Measurements from ENCODE around the gene VPS37B. TPM values are rescaled to one million over a fixed set of nuclear protein-coding genes. Genes with fewer than 3 reads are reported as not detected.
A peak's percentile ranks its signal among the peaks of the same experiment; 100 is the strongest.

Gene VPS37B
- total and polyA plus RNA-seq, 2 of the 8 experiments (the other 6 are each of a cell fraction or from before 2014, with no cell fraction given), result 11.9 to 15.7 TPM

GRCh38 chr12:122819209-122819785, 76.6 kb downstream of the VPS37B start:
- Histone ChIP-seq H3K27ac (ENCODE audit: low read depth, low read length) (no peak overlapping the region), H3K4me2 (ENCODE audit: insufficient read depth in 1 of 2, low read depth in 2 of 2, low read length in 2 of 2) (no peak overlapping the region), H2AK5ac (ENCODE audit: low read depth, low read length) (0 out of 2 replicates have a peak overlapping the region, but pooled peaks have one; percentile 24), H4K8ac (ENCODE audit: extremely low read depth, insufficient read depth, low read length) (no peak overlapping the region), H3K9ac (replicated peaks in 1 of 4; ENCODE audit: extremely low read depth in 1 of 4, low read depth in 3 of 4, low read length in 3 of 4) (no peak overlapping the region), H2BK120ac (replicated peaks; ENCODE audit: low read depth, low read length) (no peak overlapping the region), H3K23me2 (ENCODE audit: low read depth, low read length) (0 out of 2 replicates have a peak, but pooled peaks cover 1% of the 10 kb centered on the region), H3K36me3 (ENCODE audit: control insufficient read depth in 2 of 4, insufficient read depth in 4 of 4, low read length in 3 of 4) (no peaks in the 10 kb centered on the region), H3K4ac (replicated peaks; ENCODE audit: insufficient read length, low read depth, low read length) (no peak overlapping the region), H3K56ac (replicated peaks; ENCODE audit: insufficient read length, low read depth, low read length) (no peak overlapping the region), H3K4me3 (ENCODE audit: extremely low read depth in 1 of 4, insufficient read depth in 2 of 4, low read depth in 3 of 4, low read length in 4 of 4) (no peak overlapping the region), H2BK12ac (ENCODE audit: low read depth, low read length) (no peak overlapping the region), H3K9me3 (ENCODE audit: insufficient read depth in 2 of 2, low read depth in 1 of 2, low read length in 1 of 2) (no peaks in the 10 kb centered on the region), H3K79me2 (ENCODE audit: control insufficient read depth in 1 of 2, insufficient read depth in 2 of 2, low read length in 2 of 2) (no peaks in the 10 kb centered on the region), H2BK20ac (ENCODE audit: low read length) (no peak overlapping the region), H3K14ac (ENCODE audit: insufficient read length) (no peak overlapping the region), H3K23ac (ENCODE audit: insufficient read length) (no peak overlapping the region), H3K79me1 (ENCODE audit: low read depth, low read length) (no peaks in the 10 kb centered on the region), H3K4me1 (replicated peaks in 1 of 4; ENCODE audit: control insufficient read depth in 3 of 4, insufficient read depth in 4 of 4, low read length in 3 of 4) (no peaks in the 10 kb centered on the region), H4K5ac (ENCODE audit: insufficient read length, low read depth, low read length) (no peak overlapping the region), H3K18ac (ENCODE audit: extremely low read depth, low read length) (no peak overlapping the region), H2BK5ac (ENCODE audit: low read depth, low read length) (no peak overlapping the region), H4K20me1 (replicated peaks in 1 of 2; ENCODE audit: control insufficient read depth in 1 of 2, insufficient read depth in 2 of 2, low read length in 2 of 2) (no peaks in the 10 kb centered on the region), H3K27me3 (replicated peaks in 1 of 4; ENCODE audit: control insufficient read depth in 3 of 4, extremely low read depth in 1 of 4, insufficient read depth in 3 of 4, low read length in 3 of 4) (no peaks in the 10 kb centered on the region), H2AFZ (ENCODE audit: low read length) (no peak overlapping the region), H4K91ac (replicated peaks; ENCODE audit: insufficient read length, low read length) (no peak overlapping the region), H2BK15ac (ENCODE audit: low read length) (no peak overlapping the region)
- TF ChIP-seq SP1 (IDR thresholded peaks at IDR 0.05; ENCODE audit: low read depth, low read length) (no peak), EGR1 (IDR thresholded peaks at IDR 0.05; ENCODE audit: borderline replicate concordance, low read depth, low read length) (no peak), JUN (IDR thresholded peaks at IDR 0.05; ENCODE audit: low read depth, low read length) (no peak), POLR2A (IDR thresholded peaks at IDR 0.05; ENCODE audit: control extremely low read depth in 1 of 2, low read depth in 2 of 2, low read length in 2 of 2) (no peak), PHF8 (conservative IDR thresholded peaks at IDR 0.05; ENCODE audit: low read depth, low read length) (no peak), CHD1 (IDR thresholded peaks at IDR 0.05; ENCODE audit: low read depth, low read length) (no peak), ATF3 (IDR thresholded peaks at IDR 0.05; ENCODE audit: insufficient read depth, low read depth, low read length) (no peak), TBP (IDR thresholded peaks at IDR 0.05; ENCODE audit: low read depth, low read length) (no peak), SP4 (IDR thresholded peaks at IDR 0.05; ENCODE audit: low read length) (no peak), HDAC2 (IDR thresholded peaks at IDR 0.05; ENCODE audit: borderline replicate concordance in 1 of 2, low read depth in 2 of 2, low read length in 2 of 2) (no peak), CEBPB (IDR thresholded peaks at IDR 0.05; ENCODE audit: low read depth, low read length) (no peak)
- FAIRE-seq, result no peak
- ChIA-PET POLR2A (ENCODE audit: partially characterized antibody) (no interaction called here), CTCF (ENCODE audit: partially characterized antibody) (interaction anchor here (5.1 kb wide), 1 partner anchor 25 kb away, joined by 35 read pairs; no protein-coding TSS in a partner anchor)
- no peak for DNase-seq (ENCODE audit: low read depth in 1 of 2, low spot score in 2 of 2)
- WGBS, 2 experiments (ENCODE audit: extremely low coverage in 1 of 2, insufficient coverage in 1 of 2, insufficient read length in 1 of 2, insufficient replicate concordance in 2 of 2, low coverage in 1 of 2, low lambda C conversion rate in 2 of 2, missing lambda C conversion rate in 1 of 2), result 87% methylated on average over 10 of the region's 10 CpGs; no CpG with 5 or more reads in 1 of the 2 experiments

All from H1 (cell line).